Activated CD4-positive, alpha-beta T cell treated with anti-CD3 and anti-CD28 coated beads for 1 hour (primary cell): ENCODE data around the gene TMPRSS11D.

Experiments
- DNase-seq: peaks from one replicate; pipeline ENCODE4 v3.0.0-alpha.2; 2020

Gene TMPRSS11D, protein sequence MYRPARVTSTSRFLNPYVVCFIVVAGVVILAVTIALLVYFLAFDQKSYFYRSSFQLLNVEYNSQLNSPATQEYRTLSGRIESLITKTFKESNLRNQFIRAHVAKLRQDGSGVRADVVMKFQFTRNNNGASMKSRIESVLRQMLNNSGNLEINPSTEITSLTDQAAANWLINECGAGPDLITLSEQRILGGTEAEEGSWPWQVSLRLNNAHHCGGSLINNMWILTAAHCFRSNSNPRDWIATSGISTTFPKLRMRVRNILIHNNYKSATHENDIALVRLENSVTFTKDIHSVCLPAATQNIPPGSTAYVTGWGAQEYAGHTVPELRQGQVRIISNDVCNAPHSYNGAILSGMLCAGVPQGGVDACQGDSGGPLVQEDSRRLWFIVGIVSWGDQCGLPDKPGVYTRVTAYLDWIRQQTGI

DNA sequence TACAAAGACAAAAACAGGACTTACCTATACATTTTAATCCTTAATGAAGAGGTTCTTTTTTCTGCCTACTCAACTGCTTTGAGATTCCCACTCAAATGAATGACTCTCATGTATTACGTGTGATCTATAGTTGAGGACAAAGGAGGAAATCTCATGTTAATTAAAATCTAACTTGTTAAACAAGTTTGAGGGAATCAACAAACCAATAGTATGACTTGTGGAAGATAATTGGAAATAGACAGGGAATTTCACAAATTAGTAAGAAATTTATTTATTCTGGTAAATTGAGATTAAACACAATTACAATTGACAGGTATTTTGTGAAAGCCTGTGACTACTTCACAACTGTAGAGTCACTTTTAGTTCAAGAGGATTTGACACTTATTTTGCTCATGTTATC, at the start of gene TMPRSS11D:
Gene TMPRSS11D (minus strand): TSS at position 101 of the 400 bp plus-strand sequence. CDS start 69 bp downstream, at position 32.
- no peak for DNase-seq

DNA sequence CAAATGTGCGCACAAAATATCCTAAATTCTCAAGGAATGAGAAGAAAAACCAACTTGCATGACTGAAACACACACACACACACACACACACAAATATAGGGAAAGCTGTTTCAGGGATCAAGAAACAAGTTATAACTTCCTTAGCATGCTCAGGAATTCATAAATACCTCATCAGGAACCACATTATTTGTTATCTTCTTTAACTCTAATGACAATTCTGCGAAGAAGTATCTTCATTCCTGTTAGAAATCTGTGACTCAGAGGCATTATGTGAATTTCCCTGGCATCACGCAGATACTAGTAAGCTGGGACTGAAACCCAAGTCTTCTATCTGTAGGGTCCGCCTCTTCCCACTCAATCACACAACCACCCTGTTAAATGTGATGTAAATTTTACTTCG, 49.2 kb upstream of the TMPRSS11D start:
- no peak for DNase-seq

DNA sequence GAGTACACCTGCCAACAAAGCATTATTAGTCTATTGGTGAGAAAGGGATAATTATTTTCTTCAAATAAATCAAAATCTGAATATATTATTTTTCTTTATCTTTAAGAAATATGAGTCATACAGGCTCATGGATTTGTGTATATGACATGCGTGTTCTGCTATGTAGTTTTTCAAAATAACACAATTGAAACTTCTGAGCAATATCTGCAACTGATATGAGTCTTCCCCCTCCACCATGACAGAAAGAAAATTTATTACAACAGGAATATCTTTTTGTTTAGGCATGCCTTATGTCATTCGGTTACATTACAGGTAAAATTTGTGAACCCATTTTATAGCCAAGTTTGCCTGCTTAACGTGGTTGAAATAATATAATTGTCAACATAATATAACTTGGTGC, 47.5 kb upstream of the TMPRSS11D start:
- DNase-seq, result no peak

DNA sequence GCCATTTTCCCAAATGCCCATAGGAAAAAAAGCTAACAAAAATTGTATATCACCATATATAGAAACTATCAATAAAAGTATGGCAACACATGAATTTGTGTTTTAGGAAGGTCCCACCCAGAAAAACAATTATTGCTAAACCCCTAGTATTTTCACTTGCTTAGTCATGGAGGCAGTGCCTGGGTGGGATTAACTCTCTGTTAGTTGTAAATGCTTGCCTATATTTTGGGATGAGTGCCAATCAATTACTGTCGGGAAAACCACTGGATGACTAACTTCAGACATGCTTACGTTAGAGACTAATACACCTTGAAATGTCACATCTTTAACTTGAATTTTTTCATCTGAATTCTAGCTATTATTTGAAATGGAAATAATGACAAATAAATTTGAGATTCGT, 45.6 kb upstream of the TMPRSS11D start:
- no peak for DNase-seq

DNA sequence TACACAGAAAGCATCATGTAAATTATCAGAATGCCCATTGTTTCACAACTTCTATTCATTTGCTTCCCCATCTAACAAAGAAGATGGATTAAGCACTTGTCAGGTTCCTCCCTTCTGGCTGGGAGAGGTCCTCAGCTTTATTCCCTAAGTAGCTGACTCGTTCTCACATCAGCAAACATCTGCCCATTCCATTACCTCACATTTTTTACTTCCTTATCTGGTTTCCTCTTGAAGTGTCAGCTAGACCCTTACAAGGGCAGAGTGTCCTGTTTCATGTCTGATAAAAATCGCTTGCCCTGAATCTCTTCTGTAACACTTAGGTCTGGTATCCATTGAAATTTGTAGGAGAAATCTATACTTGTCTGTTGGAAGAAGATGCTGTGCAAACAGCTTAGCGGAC, 44.7 kb upstream of the TMPRSS11D start:
- no peak for DNase-seq

DNA sequence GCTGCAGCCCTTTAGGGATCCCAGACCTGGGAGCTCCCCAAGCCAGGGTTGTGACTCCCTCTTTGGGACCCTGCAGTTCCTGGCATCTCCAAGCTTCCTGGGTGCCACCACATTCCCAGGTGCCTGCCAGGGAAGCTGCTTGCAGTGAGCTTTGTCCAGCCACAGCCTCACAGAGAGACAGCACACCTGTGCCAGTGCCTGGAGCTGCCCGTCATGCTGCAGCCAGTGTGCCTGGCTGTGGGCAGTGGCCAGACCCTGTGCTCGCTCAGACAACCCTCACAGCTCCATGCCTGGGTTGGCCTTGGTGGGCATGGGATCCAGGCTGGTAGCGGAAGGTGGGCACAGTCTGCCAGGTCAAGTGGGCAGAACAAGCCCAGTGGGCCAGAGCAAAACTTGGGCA, 43.4 kb upstream of the TMPRSS11D start:
- no peak for DNase-seq

DNA sequence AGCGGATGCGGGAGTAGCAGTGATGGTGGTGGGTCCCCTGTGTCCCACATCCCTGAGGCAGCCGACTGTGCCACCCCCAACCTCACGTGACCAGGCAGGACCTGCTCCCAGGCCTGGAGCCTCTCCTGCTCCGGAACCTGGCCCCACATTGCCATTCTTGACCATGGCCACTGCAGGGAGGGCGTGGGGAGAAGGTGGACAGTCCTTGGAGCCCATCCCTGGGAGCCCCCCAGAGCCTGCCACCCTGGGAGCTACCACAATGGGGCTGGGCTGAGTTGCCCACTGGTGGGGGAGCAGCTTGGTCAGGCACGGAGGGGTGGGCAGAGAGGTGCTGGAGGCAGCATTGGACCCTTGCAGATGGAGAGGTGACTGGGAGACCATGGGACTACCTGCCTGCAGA, 42.7 kb upstream of the TMPRSS11D start:
- DNase-seq, result no peak

DNA sequence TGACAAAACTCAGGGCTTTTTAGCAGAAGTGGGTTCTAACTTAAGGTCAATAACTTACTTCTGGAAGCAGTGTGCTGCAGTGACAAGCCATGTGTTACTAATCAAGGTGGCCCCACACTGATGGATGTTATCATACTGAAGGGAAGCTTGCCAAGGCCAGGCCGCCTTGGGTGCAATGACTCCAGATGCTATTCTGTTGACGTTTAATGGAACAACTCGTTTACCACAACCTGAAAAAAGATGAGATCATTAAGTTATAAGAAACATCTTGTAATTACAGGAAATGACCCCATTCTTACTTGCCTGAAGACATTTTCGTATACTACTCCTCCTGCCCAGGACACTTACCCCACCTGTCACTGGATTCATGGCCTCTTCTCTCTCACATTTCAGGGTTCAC, 38.9 kb upstream of the TMPRSS11D start:
- DNase-seq, result no peak

DNA sequence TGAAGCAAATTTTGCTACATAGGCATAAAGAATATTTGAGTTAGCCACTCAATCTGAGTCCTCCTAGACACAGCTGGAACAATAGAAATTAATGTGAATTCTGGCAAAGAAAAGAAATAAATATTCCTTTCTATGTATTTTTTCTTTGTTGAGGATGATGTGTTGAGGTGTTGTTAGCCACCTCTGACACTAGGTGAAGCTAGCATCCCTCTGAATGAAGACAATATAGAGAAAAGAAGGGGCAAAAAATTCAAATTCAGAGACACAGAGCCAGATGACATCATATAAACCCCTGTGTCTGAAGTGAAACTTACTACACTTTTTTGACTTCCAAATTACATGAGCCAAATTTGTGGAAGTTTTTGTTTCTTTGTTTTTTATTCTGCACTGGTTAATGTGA, 34.6 kb upstream of the TMPRSS11D start:
- DNase-seq, result no peak

DNA sequence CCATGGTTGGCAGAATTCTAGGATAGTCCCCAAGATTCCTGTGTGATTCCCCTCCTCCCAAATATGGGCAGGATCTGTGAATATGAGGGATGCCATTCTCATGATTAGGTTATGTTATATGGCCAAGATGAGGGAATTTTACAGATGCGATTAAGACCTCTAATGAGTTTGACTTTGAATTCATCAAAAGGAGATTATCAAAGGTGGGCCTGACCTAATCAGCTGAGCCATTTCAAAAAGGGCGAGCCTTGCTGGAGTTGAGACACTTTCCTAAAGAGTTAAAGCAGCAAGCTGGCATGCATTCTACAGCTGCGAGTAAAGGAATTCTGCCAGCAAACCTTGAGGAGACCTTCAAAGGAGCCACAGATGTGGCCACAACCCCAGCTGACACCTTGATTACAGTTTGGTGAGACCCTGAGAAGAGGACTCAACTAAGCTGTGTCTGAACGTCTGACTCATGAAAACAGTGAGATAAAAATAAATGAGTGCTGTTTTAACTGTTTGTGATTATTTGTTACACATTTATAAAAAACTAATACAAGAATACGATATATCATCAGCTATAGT, 31.7 kb upstream of the TMPRSS11D start:
- DNase-seq, result no peak

DNA sequence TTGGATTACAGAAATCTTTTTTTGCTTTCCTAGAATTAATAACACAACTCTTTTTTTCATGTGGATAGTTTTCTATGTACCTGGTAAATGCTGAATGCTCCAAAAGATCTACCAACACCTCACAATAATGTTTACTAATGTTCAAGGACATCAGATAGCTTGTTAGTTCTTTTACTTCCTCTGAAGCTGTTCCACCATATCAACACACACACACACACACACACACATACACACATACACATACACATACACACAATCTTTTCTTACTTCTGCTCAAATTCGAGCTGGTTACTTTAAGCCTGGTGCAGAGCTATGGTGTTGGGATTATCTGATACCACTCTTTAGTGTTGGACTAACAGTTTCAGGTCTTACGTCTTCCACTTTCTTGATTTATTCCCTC, 28.3 kb upstream of the TMPRSS11D start:
- no peak for DNase-seq

DNA sequence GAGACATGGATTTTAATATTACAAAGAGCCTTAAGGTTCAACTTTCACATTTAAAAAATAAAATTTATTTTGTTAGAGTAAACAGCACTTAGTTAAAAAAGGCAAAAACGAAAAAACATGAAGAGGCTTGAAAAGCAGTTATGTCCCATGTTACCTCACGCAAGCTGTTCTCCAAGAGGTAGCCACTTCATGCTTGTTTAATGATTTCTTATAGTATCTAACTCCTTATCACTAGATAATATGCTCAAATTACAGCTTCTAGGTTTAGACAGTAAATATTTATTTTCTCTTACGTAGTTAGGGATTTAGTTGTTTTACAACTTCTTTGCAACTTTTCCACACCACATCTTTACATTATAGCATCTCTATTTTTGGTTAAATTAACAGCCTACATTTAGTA, 27.8 kb upstream of the TMPRSS11D start:
- DNase-seq, result no peak

DNA sequence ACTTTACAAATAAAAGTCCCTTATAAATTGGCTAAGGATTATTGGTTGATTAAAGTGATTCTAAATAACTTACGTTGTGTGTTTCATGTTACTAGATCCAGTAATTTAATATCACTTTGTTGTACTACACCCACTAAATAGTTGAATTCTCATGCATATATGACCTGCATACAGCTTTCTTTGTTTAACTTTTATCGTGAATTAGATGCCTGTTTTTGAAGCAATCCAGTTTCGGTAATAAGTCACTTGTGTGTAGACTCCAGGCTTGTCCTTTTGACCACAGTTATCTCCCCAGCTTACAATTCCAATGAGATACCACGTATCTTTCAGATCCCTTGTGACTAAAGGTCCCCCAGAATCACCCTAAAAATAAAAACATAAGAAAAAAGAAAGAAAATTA, 27.3 kb upstream of the TMPRSS11D start:
- DNase-seq, result no peak

DNA sequence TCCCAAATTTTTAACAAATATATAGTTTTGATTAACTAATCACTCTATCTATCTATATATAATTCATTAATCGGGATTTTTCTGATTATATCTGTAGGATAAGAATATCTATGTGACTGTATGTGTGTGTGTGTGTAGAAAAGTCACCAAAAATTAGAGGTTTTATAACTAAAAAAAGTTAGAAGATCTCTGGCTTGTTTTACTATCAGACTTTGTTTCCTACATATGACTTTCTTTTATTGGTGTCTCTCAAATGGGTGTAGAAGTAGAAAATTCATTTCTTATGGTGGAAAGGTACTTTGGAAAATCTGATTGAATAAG, 26.7 kb upstream of the TMPRSS11D start:
- DNase-seq, result no peak

DNA sequence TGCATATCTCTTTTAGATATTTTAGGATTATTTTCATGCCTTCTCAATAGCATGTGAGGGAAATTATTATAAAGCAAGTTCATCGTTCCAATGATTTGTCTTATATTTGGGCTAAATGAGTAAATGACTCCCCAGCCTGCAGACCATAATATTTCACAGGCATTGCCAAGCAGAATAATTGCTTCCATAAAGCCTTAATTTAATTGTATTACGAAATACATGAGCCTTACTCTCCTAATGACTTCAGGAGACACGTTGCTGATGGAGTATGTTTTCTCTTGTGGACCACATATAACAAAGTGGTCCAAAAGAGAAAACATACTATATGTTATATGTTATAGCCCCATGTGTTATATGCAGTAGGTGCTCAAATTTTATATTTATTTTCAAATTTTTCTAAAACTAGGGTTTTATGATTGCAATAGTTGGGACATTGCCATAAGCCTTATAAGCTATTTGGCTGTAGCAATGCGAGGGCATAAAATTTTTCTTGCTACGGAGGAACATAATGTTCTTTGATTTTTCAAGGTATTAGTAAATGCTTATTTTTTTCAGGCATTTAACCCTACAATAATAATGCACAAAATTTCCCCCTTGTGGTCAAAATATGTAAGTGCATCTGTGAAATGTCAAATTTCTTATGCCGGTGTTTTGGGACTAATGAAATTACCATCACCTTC, 26.2 kb upstream of the TMPRSS11D start:
- no peak for DNase-seq

DNA sequence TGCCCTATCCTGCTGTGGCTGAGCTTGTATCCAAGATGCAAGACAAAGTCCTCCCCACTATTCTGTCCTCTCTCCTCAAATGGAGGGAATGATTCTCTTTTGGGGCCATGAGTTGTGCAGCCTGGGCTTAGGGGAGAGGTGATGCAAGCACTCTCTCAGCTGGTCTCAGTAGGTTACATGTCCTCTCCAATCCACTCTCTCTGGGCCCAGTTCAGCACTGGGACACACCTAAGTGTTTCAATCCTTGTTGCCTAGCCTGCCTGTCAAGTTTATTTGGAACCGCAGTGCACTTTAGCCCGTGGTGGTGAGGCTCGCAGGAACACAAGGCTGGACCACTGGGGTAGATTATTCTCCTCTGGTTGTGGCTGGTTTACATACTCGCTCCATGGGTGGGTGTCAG, 23.8 kb upstream of the TMPRSS11D start:
- no peak for DNase-seq

DNA sequence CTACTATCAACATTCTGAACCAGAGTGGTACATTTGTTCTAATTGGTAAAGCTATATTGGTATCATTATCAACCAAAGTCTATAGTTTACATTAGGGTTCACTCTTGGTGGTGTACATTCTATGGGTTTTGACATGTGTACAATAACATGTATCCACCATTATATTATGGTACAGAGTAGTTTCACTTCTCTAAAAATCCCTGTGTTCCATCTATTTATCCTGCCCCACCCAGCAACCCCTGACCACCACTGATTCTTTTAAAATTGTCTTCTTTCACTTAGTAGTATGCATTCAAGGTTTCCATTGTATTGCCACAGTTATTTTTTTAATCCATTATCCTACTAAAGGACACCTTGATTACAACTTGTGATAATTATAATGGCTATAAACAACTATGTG, 15.3 kb upstream of the TMPRSS11D start:
- DNase-seq, result no peak

DNA sequence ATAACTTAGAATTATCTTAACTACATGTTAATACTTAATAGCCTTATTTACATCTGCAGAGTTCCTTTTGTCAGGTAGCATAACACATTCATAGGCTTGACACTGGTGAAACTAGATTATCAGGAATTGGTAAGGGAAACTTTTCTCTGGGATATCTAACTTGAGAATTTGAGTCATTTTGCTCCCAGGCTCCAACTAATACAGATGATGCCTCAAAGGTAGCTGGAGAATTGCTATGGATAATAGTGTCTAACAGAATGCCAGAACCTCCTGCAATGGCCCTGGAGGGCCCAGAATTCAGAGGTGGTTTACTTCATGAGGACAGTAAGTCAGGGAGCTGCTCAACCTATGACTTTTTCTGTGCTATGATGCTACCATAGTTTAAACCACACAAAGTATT, 13.9 kb upstream of the TMPRSS11D start:
- no peak for DNase-seq

DNA sequence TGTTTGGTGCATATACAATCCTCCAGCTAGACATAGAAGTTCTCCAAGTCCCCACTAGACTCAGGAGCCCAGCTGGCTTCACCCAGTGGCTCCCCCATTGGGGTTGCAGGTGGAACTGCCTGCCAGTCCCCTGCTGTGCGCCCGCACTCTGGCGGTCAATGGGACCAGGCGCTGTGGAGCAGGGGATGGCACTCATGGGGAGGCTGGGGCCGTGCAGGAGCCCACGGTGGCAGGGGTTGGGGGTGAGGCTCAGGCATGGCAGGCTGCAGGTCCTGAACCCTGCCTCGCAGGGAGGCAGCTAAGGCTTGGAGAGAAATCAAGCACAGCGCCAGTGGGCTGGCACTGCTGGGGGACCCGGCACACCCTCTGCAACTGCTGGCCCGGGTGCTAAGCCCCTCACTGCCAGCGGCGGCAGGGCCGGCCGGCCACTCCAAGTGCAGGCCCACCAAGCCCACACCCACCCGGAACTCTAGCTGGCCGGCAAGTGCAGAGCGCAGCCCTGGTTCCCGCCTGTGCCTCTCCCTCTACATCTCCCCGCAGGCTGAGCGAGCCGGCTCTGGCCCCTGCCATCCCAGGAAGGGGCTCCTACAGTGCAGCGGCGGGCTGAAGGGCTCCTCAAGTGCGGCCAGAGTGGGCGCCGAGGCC, 12.7 kb upstream of the TMPRSS11D start:
- DNase-seq, result no peak

DNA sequence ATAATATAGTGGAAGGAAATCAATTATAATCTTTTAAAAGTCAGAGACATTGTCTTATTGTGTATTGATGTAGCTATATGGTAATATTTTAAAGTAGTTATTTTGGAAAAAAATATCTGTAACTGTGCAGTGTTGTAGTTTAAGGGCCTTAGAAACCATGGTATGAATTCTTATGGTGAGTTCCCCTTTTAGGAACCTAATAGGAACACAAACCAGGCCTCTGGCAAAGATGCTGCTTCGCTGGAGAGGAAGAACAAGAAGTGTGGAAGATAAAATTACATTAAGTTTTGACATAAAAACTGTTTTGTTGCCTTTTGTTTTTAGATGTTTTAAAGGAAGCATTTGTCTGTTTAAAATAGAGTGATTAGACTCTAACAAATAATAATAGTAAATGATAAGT, 10.9 kb upstream of the TMPRSS11D start:
- DNase-seq, result no peak

DNA sequence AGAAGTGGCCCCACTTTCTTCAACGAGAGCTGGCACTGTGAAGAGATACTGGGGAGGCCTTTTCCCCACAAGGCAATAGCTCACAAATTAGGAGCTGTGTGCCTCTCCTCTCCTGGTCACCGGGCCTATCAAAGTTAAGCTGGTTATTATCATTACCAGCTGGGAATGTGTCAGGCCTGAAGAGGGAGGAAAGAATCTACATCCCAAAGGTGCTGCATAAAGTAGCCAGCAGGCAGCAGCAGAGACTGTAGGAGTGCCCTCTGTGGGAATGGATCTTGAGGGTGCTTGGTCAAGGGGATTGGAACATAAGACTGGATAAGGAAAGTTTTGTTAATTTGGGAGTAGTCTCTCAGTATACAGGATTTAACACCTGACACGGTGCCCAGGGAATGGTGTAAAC, 9.1 kb upstream of the TMPRSS11D start:
- no peak for DNase-seq

DNA sequence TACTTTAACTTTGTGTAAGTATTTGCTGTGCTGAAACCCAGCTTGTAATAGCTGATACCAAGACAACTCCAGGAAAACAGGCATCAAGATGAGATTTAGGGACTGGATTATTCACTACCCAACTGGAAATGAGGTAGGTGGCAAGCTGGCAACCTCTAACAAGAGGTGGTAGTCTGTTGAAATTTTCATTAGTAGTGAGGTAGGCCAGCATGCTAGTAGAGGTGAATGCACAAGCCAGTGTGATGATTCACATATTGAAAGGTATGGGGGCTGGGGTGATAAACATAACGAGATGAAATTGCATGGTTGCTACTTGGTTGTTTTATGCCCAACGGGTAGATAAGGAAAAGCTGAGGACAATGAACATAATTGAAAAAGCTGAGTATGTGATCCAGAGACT, 8.5 kb upstream of the TMPRSS11D start:
- DNase-seq, result no peak

DNA sequence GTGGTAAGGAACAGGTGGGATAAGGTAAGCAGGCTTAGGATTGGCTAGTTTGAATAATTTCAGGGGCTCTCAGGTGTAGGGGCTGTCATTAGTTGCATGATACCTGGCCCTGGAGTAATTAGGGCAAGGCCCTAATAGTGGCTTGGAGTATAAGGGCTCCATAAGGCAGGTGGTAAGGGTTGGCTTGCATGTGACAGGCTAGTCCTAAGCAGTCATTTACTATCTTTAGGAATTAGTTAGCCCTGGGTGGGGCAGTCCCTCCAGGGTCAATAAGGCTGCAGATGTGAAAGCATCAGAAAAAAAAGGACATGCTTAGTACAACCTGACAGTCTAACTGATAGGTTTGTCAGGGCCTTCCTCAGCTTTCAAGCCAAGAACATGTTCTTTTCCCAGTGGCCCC, 7.8 kb upstream of the TMPRSS11D start:
- DNase-seq, result no peak

DNA sequence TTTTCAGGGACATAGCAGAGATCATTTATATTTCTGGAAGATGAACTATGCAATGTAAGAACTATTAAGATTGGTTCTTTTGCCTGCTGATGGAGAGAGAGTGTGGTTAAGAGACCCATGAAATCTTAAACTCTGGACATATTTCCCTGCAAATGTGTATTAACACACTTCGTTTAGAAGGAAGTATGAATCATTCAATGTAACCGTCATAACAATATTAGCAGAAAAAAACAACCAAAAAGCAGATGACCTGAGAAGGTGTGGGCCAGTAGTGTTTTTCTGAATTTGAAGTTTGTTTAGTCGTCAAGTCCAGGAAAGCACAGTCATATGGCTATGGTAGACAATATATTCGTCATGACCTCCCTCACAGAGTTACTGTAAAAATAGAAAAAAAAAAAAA, 2.5 kb upstream of the TMPRSS11D start:
- no peak for DNase-seq
